ENCODE data around the gene COX14. TPM values are rescaled to one million over a fixed set of nuclear protein-coding genes. Genes with fewer than 3 reads are reported as not detected.

COX14 gene
- total RNA-seq, 4 donors from 2014 or later = 29.4 to 45.5 (median 34.6) TPM

GRCh38 chr12:50109319-50109718 lies 2.7 kb upstream of the COX14 start:
- no peak overlapping the region for H3K4me3 ChIP-seq
- WGBS = 89% methylated on average over 3 of the region's 3 CpGs
- no peaks in the 10 kb centered on the region for H3K27me3 ChIP-seq
- no peaks in the 10 kb centered on the region for H3K9me3 ChIP-seq
- H3K36me3 ChIP-seq = no peaks in the 10 kb centered on the region
- H3K4me1 ChIP-seq = peaks cover 43% of the 10 kb centered on the region
- TF ChIP-seq POLR2AphosphoS5 (IDR thresholded peaks at IDR 0.05) (no peak), CTCF (IDR thresholded peaks at IDR 0.05) (no peak), EP300 (IDR thresholded peaks at IDR 0.05) (no peak), POLR2A (IDR thresholded peaks at IDR 0.05) (no peak)
- no peak for DNase-seq (ENCODE audit: low spot score in 2 of 2)
- peak overlapping the region; percentile 80 for H3K27ac ChIP-seq

- WGBS = 34% methylated on average over 8 of the region's 8 CpGs
- H3K9me3 ChIP-seq = no peaks in the 10 kb centered on the region
- peaks cover 42% of the 10 kb centered on the region for H3K4me1 ChIP-seq
- H3K36me3 ChIP-seq = no peaks in the 10 kb centered on the region
- no peak overlapping the region for H3K4me3 ChIP-seq
- peak overlapping the region; percentile 80 for H3K27ac ChIP-seq
- TF ChIP-seq CTCF (IDR thresholded peaks at IDR 0.05) (no peak), POLR2A (IDR thresholded peaks at IDR 0.05) (no peak), POLR2AphosphoS5 (IDR thresholded peaks at IDR 0.05) (no peak)
- no peaks in the 10 kb centered on the region for H3K27me3 ChIP-seq
- no peak for DNase-seq (ENCODE audit: low spot score in 2 of 2)
Measured at GRCh38 chr12:50110127-50110761, 1.8 kb upstream of the COX14 start.

- Histone ChIP-seq H3K27me3 (no peaks in the 10 kb centered on the region), H3K36me3 (no peaks in the 10 kb centered on the region), H3K4me1 (peaks cover 47% of the 10 kb centered on the region), H3K9me3 (no peaks in the 10 kb centered on the region), H3K27ac (peak overlapping the region; percentile 80), H3K4me3 (peak overlapping the region; percentile 16)
- TF ChIP-seq POLR2AphosphoS5 (IDR thresholded peaks at IDR 0.05) (no peak), POLR2A (IDR thresholded peaks at IDR 0.05) (no peak), CTCF (IDR thresholded peaks at IDR 0.05) (no peak), EP300 (IDR thresholded peaks at IDR 0.05) (no peak)
- WGBS = 9% methylated on average over 1 of the region's 7 CpGs
- DNase-seq (ENCODE audit: low spot score in 2 of 2) = no peak
Measured at GRCh38 chr12:50110762-50111351, 1.2 kb upstream of the COX14 start.

- Histone ChIP-seq H3K36me3 (peaks cover 3% of the 10 kb centered on the region), H3K27ac (peak overlapping the region; percentile 80), H3K9me3 (no peaks in the 10 kb centered on the region), H3K27me3 (no peaks in the 10 kb centered on the region), H3K4me3 (peak overlapping the region; percentile 16), H3K4me1 (peaks cover 49% of the 10 kb centered on the region)
- 14% methylated on average over 7 of the region's 19 CpGs for WGBS
- DNase-seq (ENCODE audit: low spot score in 2 of 2) = no peak
- TF ChIP-seq POLR2AphosphoS5 (IDR thresholded peaks at IDR 0.05) = no peak
- TF ChIP-seq EP300 (IDR thresholded peaks at IDR 0.05) = no peak
- TF ChIP-seq CTCF (IDR thresholded peaks at IDR 0.05) = peak in 1 of 2 donors; percentile 76
- no peak for TF ChIP-seq POLR2A (IDR thresholded peaks at IDR 0.05)
Measured at GRCh38 chr12:50111395-50111692, 692 bp upstream of the COX14 start.

GRCh38 chr12:50112456-50113218 lies 601 bp downstream of the COX14 start:
- peak overlapping the region; percentile 77 for H3K4me3 ChIP-seq
- 26% methylated on average over 25 of the region's 26 CpGs for WGBS
- peaks cover 6% of the 10 kb centered on the region for H3K36me3 ChIP-seq
- DNase-seq (ENCODE audit: low spot score in 2 of 2) = no peak
- TF ChIP-seq EP300 (IDR thresholded peaks at IDR 0.05) (no peak), CTCF (IDR thresholded peaks at IDR 0.05) (no peak), POLR2AphosphoS5 (IDR thresholded peaks at IDR 0.05) (no peak), POLR2A (IDR thresholded peaks at IDR 0.05) (no peak)
- H3K4me1 ChIP-seq = peaks cover 53% of the 10 kb centered on the region
- peak overlapping the region; percentile 96 for H3K27ac ChIP-seq
- no peaks in the 10 kb centered on the region for H3K9me3 ChIP-seq
- no peaks in the 10 kb centered on the region for H3K27me3 ChIP-seq

All from suprapubic skin (tissue), 4 donors.